KMS-11 (cell line): ENCODE data around the gene JKAMP.

ENCODE experiments used
- H2AFZ ChIP-seq: fragments of 200-600 bp; sonication (generic); 2 replicates; pipeline ENCODE4 v1.6.1; 2016; ENCODE audit warnings: antibody characterized with exemption, mixed run types, low read depth
- H3K27ac ChIP-seq: fragments of 200-600 bp; sonication (generic); 2 replicates; pipeline ENCODE4 v1.6.1; 2016; ENCODE audit warnings: mild to moderate bottlenecking, mixed run types
- H3K27me3 ChIP-seq: fragments of 200-600 bp; sonication (generic); 2 replicates; pipeline ENCODE4 v1.6.1; 2017; ENCODE audit warnings: mild to moderate bottlenecking, low read depth, mixed run types, moderate library complexity; ENCODE audit not compliant: insufficient read depth
- H3K36me3 ChIP-seq: fragments of 200-600 bp; sonication (generic); 2 replicates; pipeline ENCODE4 v1.6.1; 2017; ENCODE audit warnings: mild to moderate bottlenecking, mixed run types; ENCODE audit not compliant: insufficient read depth
- H3K4me1 ChIP-seq: fragments of 200-600 bp; sonication (generic); 2 replicates; pipeline ENCODE4 v1.6.1; 2016; ENCODE audit warnings: mild to moderate bottlenecking, low read depth, mixed run types; ENCODE audit not compliant: poor library complexity, severe bottlenecking
- H3K4me2 ChIP-seq: fragments of 200-600 bp; sonication (generic); 2 replicates; pipeline ENCODE4 v1.7.0; 2016; ENCODE audit warnings: mild to moderate bottlenecking, mixed run types
- H3K4me3 ChIP-seq: fragments of 200-600 bp; sonication (generic); IDR thresholded peaks from 2 replicates; pipeline ENCODE4 v1.6.1; 2017; ENCODE audit warnings: low read depth, low read length, mixed read lengths; ENCODE audit not compliant: insufficient read depth
- H3K79me2 ChIP-seq: fragments of 200-600 bp; sonication (generic); 2 replicates; pipeline ENCODE4 v1.6.1; 2016; ENCODE audit warnings: low read depth, mixed run types; ENCODE audit not compliant: insufficient read depth
- H3K9ac ChIP-seq: fragments of 200-600 bp; sonication (generic); 2 replicates; pipeline ENCODE4 v1.6.1; 2016; ENCODE audit warnings: mild to moderate bottlenecking, mixed run types
- H4K20me1 ChIP-seq: fragments of 200-600 bp; sonication (generic); 2 replicates; pipeline ENCODE4 v1.6.1; 2016; ENCODE audit warnings: mild to moderate bottlenecking, mixed run types; ENCODE audit not compliant: insufficient read depth
- TF ChIP-seq, protein P1 (sequence below): fragments of 200-600 bp; sonication (generic); conservative IDR thresholded peaks from 2 replicates; pipeline ENCODE4 v1.6.1; 2017; ENCODE audit warnings: low read depth, mild to moderate bottlenecking, antibody characterized with exemption, low read length, moderate library complexity, mixed read lengths

JKAMP gene

DNA sequence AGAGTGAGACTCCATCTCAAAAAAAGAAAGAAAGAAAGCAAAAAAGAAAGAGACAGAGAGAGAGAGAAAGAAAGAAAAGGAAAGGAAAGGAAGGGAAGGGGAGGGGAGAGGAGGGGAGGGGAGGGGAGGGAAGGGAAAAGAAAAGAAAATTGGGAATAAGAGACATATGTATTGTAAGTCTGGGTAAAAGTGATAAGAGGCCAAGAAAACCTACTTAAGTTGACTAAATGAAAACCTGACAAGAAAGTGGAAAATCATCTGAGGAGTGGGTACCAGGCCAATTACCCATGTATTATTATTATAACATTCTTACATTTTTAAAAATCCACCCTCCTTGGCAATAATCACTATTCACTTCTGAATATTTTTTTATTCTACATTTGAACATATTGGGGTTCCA, 46.0 kb downstream of the JKAMP start:
- H3K4me3 ChIP-seq = no peak overlapping the region
- H3K9ac ChIP-seq = no peak overlapping the region
- H2AFZ ChIP-seq = no peak overlapping the region
- no peaks in the 10 kb centered on the region for H3K36me3 ChIP-seq
- H3K79me2 ChIP-seq = no peaks in the 10 kb centered on the region
- TF ChIP-seq, protein P1, sequence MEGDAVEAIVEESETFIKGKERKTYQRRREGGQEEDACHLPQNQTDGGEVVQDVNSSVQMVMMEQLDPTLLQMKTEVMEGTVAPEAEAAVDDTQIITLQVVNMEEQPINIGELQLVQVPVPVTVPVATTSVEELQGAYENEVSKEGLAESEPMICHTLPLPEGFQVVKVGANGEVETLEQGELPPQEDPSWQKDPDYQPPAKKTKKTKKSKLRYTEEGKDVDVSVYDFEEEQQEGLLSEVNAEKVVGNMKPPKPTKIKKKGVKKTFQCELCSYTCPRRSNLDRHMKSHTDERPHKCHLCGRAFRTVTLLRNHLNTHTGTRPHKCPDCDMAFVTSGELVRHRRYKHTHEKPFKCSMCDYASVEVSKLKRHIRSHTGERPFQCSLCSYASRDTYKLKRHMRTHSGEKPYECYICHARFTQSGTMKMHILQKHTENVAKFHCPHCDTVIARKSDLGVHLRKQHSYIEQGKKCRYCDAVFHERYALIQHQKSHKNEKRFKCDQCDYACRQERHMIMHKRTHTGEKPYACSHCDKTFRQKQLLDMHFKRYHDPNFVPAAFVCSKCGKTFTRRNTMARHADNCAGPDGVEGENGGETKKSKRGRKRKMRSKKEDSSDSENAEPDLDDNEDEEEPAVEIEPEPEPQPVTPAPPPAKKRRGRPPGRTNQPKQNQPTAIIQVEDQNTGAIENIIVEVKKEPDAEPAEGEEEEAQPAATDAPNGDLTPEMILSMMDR = no peak
- no peak overlapping the region for H3K4me2 ChIP-seq
- H3K27me3 ChIP-seq = no peaks in the 10 kb centered on the region
- no peaks in the 10 kb centered on the region for H3K4me1 ChIP-seq
- no peak overlapping the region for H3K27ac ChIP-seq
- H4K20me1 ChIP-seq = no peaks in the 10 kb centered on the region

DNA sequence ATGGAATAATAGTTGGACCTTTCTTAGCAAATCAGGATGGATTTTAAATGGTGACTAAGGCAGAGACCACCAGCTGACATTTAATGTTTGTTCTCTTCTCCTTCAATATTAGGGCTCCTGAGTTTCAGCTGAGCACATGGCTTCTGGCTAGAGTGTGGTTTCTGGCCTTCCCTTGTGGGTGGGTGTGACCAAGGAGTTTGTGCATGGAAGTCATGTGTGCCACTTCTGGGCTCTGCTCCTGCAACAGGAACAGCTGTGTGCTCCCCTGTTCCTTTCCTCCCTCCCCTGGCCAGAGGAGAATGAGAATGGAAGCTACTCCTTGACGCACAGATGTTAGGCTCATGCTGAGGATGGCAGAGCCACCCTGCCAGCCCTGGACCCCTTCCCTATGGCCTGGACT, 48.1 kb downstream of the JKAMP start:
- Histone ChIP-seq H2AFZ (no peak overlapping the region), H3K27me3 (no peaks in the 10 kb centered on the region), H3K4me1 (no peaks in the 10 kb centered on the region), H4K20me1 (no peaks in the 10 kb centered on the region), H3K79me2 (no peaks in the 10 kb centered on the region), H3K9ac (no peak overlapping the region), H3K4me3 (no peak overlapping the region), H3K4me2 (no peak overlapping the region), H3K27ac (no peak overlapping the region), H3K36me3 (no peaks in the 10 kb centered on the region)
- TF ChIP-seq, protein P1 = no peak

DNA sequence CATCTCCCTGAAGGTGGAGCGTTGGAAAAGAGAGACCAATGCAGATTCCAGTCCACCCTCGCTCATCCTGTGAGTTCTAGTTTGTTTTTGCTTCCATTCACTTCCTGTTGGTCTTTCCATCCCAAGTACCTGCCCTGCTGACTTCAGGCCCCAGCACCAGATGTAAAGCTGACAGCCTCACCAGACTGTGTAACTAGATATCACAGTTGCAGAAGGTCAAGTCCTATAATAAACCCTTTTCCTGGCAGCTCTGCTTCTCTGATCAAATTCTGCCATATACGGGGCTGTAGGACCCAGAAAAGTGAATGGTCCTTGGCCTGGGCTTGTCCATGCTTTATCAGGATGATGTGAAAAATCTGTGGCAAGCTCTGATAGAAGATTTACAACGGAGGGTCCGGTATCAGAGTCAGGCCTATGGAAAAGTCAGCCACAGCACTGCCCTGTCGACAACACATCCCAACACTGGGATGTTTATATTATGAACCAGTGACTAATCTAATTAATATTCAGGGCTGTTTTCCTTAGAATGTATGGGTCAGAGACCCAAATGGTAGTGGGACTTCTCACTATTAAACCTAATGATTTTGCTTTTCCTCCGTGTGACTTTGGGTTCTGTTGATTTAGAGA, 50.2 kb downstream of the JKAMP start:
- H3K9ac ChIP-seq = no peak overlapping the region
- TF ChIP-seq, protein P1 = no peak
- H3K27me3 ChIP-seq = no peaks in the 10 kb centered on the region
- H2AFZ ChIP-seq = no peak overlapping the region
- H3K27ac ChIP-seq = no peak overlapping the region
- H3K36me3 ChIP-seq = no peaks in the 10 kb centered on the region
- H3K79me2 ChIP-seq = no peaks in the 10 kb centered on the region
- no peak overlapping the region for H3K4me3 ChIP-seq
- no peak overlapping the region for H3K4me2 ChIP-seq
- no peaks in the 10 kb centered on the region for H4K20me1 ChIP-seq
- no peaks in the 10 kb centered on the region for H3K4me1 ChIP-seq

DNA sequence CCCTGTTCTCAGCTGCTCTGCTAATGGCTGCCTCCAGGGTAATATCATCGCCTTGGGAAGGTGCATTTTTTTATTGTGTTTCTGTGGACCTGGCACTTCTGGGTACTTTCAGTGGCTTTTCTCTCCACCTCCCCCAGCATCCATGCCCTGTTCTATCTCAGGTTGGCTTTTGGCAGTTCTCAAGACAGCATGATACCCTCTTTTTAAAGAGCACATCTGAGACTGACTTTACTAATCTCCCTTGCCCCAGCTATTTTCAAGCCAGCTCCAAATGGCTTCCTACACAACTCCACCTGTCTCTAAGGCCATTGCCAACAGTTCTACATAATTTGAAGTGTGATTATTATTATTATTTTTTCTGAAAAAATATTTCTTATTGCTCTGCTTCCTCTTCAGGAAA, 53.2 kb downstream of the JKAMP start:
- TF ChIP-seq, protein P1 = no peak
- no peak overlapping the region for H3K4me2 ChIP-seq
- H2AFZ ChIP-seq = no peak overlapping the region
- H3K27ac ChIP-seq = no peak overlapping the region
- H4K20me1 ChIP-seq = no peaks in the 10 kb centered on the region
- no peaks in the 10 kb centered on the region for H3K36me3 ChIP-seq
- H3K4me3 ChIP-seq = no peak overlapping the region
- H3K4me1 ChIP-seq = no peaks in the 10 kb centered on the region
- H3K27me3 ChIP-seq = no peaks in the 10 kb centered on the region
- no peak overlapping the region for H3K9ac ChIP-seq
- H3K79me2 ChIP-seq = no peaks in the 10 kb centered on the region
